ENCODE measurements around the gene C4orf46. TPM values are rescaled to one million over a fixed set of nuclear protein-coding genes. Genes with fewer than 3 reads are reported as not detected.
"Not testable (repeated sequence)": the region's sequence is repeated elsewhere in the genome, so short reads cannot be mapped to it uniquely, and the experiment has no call there.

C4orf46 gene
- total and polyA plus RNA-seq, 2 donors, result 6.4 to 8.6 TPM

GRCh38 chr4:158666892-158667291 is 4.8 kb downstream of the C4orf46 start:
- 98% methylated on average over 2 of the region's 2 CpGs for WGBS
- H3K9me3 ChIP-seq (ENCODE audit: control insufficient read depth in 2 of 2, insufficient read depth in 1 of 2, low read length in 1 of 2), result no peaks in the 10 kb centered on the region

GRCh38 chr4:158664806-158665205 is 6.9 kb downstream of the C4orf46 start:
- Histone ChIP-seq H3K36me3 (ENCODE audit: control insufficient read depth in 2 of 2, insufficient read depth in 2 of 2, low read length in 1 of 2) (peaks cover 0 to 2% of the 10 kb centered on the region in 2 donors), H3K27ac (ENCODE audit: low read depth in 1 of 2, low read length in 1 of 2) (no peak overlapping the region), H3K4me3 (ENCODE audit: low read length in 2 of 2) (no peak overlapping the region), H3K27me3 (ENCODE audit: control insufficient read depth in 2 of 2, insufficient read depth in 1 of 2, low read length in 1 of 2) (no peaks in the 10 kb centered on the region), H3K9me3 (ENCODE audit: control insufficient read depth in 2 of 2, insufficient read depth in 1 of 2, low read length in 1 of 2) (no peaks in the 10 kb centered on the region), H3K4me1 (ENCODE audit: control insufficient read depth in 2 of 2, insufficient read depth in 2 of 2, low read length in 2 of 2) (no peaks in the 10 kb centered on the region)
- DNase-seq (ENCODE audit: low read depth in 6 of 9, low spot score in 9 of 9), result no peak
- WGBS, result 99% methylated on average over 18 of the region's 18 CpGs

More at GRCh38 chr4:158666892-158667291, 4.8 kb downstream of the C4orf46 start:
- Histone ChIP-seq H3K36me3 (ENCODE audit: control insufficient read depth in 2 of 2, insufficient read depth in 2 of 2, low read length in 1 of 2) (peaks cover 0 to 2% of the 10 kb centered on the region in 2 donors), H3K27me3 (ENCODE audit: control insufficient read depth in 2 of 2, insufficient read depth in 1 of 2, low read length in 1 of 2) (no peaks in the 10 kb centered on the region), H3K27ac (ENCODE audit: low read depth in 1 of 2, low read length in 1 of 2) (no peak overlapping the region), H3K4me3 (ENCODE audit: low read length in 2 of 2) (no peak overlapping the region), H3K4me1 (ENCODE audit: control insufficient read depth in 2 of 2, insufficient read depth in 2 of 2, low read length in 2 of 2) (peaks cover 5 to 10% of the 10 kb centered on the region in 2 donors)
- no peak for DNase-seq (ENCODE audit: low read depth in 6 of 9, low spot score in 9 of 9)

- H3K4me3 ChIP-seq (ENCODE audit: low read length in 2 of 2); DNase-seq (ENCODE audit: low read depth in 6 of 9, low spot score in 9 of 9); H3K27ac ChIP-seq (ENCODE audit: low read depth in 1 of 2, low read length in 1 of 2); H3K27me3 ChIP-seq (ENCODE audit: control insufficient read depth in 2 of 2, insufficient read depth in 1 of 2, low read length in 1 of 2); H3K4me1 ChIP-seq (ENCODE audit: control insufficient read depth in 2 of 2, insufficient read depth in 2 of 2, low read length in 2 of 2); H3K9me3 ChIP-seq (ENCODE audit: control insufficient read depth in 2 of 2, insufficient read depth in 1 of 2, low read length in 1 of 2); H3K36me3 ChIP-seq (ENCODE audit: control insufficient read depth in 2 of 2, insufficient read depth in 2 of 2, low read length in 1 of 2): not testable (repeated sequence)
- WGBS, result 86% methylated on average over 8 of the region's 8 CpGs
Observed at GRCh38 chr4:158663707-158664625, 7.7 kb downstream of the C4orf46 start.

GRCh38 chr4:158663255-158663654 is 8.4 kb downstream of the C4orf46 start:
- not testable (repeated sequence) for H3K36me3 ChIP-seq (ENCODE audit: control insufficient read depth in 2 of 2, insufficient read depth in 2 of 2, low read length in 1 of 2); H3K27ac ChIP-seq (ENCODE audit: low read depth in 1 of 2, low read length in 1 of 2); H3K4me1 ChIP-seq (ENCODE audit: control insufficient read depth in 2 of 2, insufficient read depth in 2 of 2, low read length in 2 of 2); H3K9me3 ChIP-seq (ENCODE audit: control insufficient read depth in 2 of 2, insufficient read depth in 1 of 2, low read length in 1 of 2); H3K27me3 ChIP-seq (ENCODE audit: control insufficient read depth in 2 of 2, insufficient read depth in 1 of 2, low read length in 1 of 2); H3K4me3 ChIP-seq (ENCODE audit: low read length in 2 of 2); DNase-seq (ENCODE audit: low read depth in 6 of 9, low spot score in 9 of 9)
- WGBS, result 13% methylated on average over 4 of the region's 4 CpGs

GRCh38 chr4:158657291-158657690 is 14.4 kb downstream of the C4orf46 start:
- Histone ChIP-seq H3K27ac (ENCODE audit: low read depth in 1 of 2, low read length in 1 of 2) (no peak overlapping the region), H3K36me3 (ENCODE audit: control insufficient read depth in 2 of 2, insufficient read depth in 2 of 2, low read length in 1 of 2) (no peaks in the 10 kb centered on the region), H3K9me3 (ENCODE audit: control insufficient read depth in 2 of 2, insufficient read depth in 1 of 2, low read length in 1 of 2) (no peaks in the 10 kb centered on the region), H3K27me3 (ENCODE audit: control insufficient read depth in 2 of 2, insufficient read depth in 1 of 2, low read length in 1 of 2) (no peaks in the 10 kb centered on the region), H3K4me1 (ENCODE audit: control insufficient read depth in 2 of 2, insufficient read depth in 2 of 2, low read length in 2 of 2) (no peaks in the 10 kb centered on the region), H3K4me3 (ENCODE audit: low read length in 2 of 2) (no peak overlapping the region)
- DNase-seq (ENCODE audit: low read depth in 6 of 9, low spot score in 9 of 9), result no peak
- WGBS, result 92% methylated on average over 11 of the region's 11 CpGs

- 86% methylated on average over 1 of the region's 1 CpG for WGBS
- no peak overlapping the region for H3K4me3 ChIP-seq (ENCODE audit: low read length in 2 of 2)
- H3K27me3 ChIP-seq (ENCODE audit: control insufficient read depth in 2 of 2, insufficient read depth in 1 of 2, low read length in 1 of 2), result no peaks in the 10 kb centered on the region
- no peak for DNase-seq (ENCODE audit: low read depth in 6 of 9, low spot score in 9 of 9)
- H3K9me3 ChIP-seq (ENCODE audit: control insufficient read depth in 2 of 2, insufficient read depth in 1 of 2, low read length in 1 of 2), result no peaks in the 10 kb centered on the region
- H3K36me3 ChIP-seq (ENCODE audit: control insufficient read depth in 2 of 2, insufficient read depth in 2 of 2, low read length in 1 of 2), result no peaks in the 10 kb centered on the region
- no peak overlapping the region for H3K27ac ChIP-seq (ENCODE audit: low read depth in 1 of 2, low read length in 1 of 2)
- H3K4me1 ChIP-seq (ENCODE audit: control insufficient read depth in 2 of 2, insufficient read depth in 2 of 2, low read length in 2 of 2), result no peaks in the 10 kb centered on the region
Observed at GRCh38 chr4:158656439-158656838, 15.2 kb downstream of the C4orf46 start.

- Histone ChIP-seq H3K27me3 (ENCODE audit: control insufficient read depth in 2 of 2, insufficient read depth in 1 of 2, low read length in 1 of 2) (no peaks in the 10 kb centered on the region), H3K36me3 (ENCODE audit: control insufficient read depth in 2 of 2, insufficient read depth in 2 of 2, low read length in 1 of 2) (no peaks in the 10 kb centered on the region), H3K9me3 (ENCODE audit: control insufficient read depth in 2 of 2, insufficient read depth in 1 of 2, low read length in 1 of 2) (no peaks in the 10 kb centered on the region), H3K4me3 (ENCODE audit: low read length in 2 of 2) (no peak overlapping the region), H3K27ac (ENCODE audit: low read depth in 1 of 2, low read length in 1 of 2) (no peak overlapping the region), H3K4me1 (ENCODE audit: control insufficient read depth in 2 of 2, insufficient read depth in 2 of 2, low read length in 2 of 2) (no peaks in the 10 kb centered on the region)
- WGBS, result 8% methylated on average over 2 of the region's 2 CpGs
- no peak for DNase-seq (ENCODE audit: low read depth in 6 of 9, low spot score in 9 of 9)
Observed at GRCh38 chr4:158652920-158653319, 18.8 kb downstream of the C4orf46 start.

GRCh38 chr4:158649111-158649680 is 22.5 kb downstream of the C4orf46 start:
- no peak for DNase-seq (ENCODE audit: low read depth in 6 of 9, low spot score in 9 of 9)
- H3K4me3 ChIP-seq (ENCODE audit: low read length in 2 of 2), result no peak overlapping the region
- no peaks in the 10 kb centered on the region for H3K4me1 ChIP-seq (ENCODE audit: control insufficient read depth in 2 of 2, insufficient read depth in 2 of 2, low read length in 2 of 2)
- H3K36me3 ChIP-seq (ENCODE audit: control insufficient read depth in 2 of 2, insufficient read depth in 2 of 2, low read length in 1 of 2), result no peaks in the 10 kb centered on the region
- WGBS, result 94% methylated on average over 4 of the region's 4 CpGs
- no peak overlapping the region for H3K27ac ChIP-seq (ENCODE audit: low read depth in 1 of 2, low read length in 1 of 2)
- no peaks in the 10 kb centered on the region for H3K9me3 ChIP-seq (ENCODE audit: control insufficient read depth in 2 of 2, insufficient read depth in 1 of 2, low read length in 1 of 2)
- H3K27me3 ChIP-seq (ENCODE audit: control insufficient read depth in 2 of 2, insufficient read depth in 1 of 2, low read length in 1 of 2), result no peaks in the 10 kb centered on the region

- H3K9me3 ChIP-seq (ENCODE audit: control insufficient read depth in 2 of 2, insufficient read depth in 1 of 2, low read length in 1 of 2), result no peaks in the 10 kb centered on the region
- H3K4me3 ChIP-seq (ENCODE audit: low read length in 2 of 2), result no peak overlapping the region
- no peaks in the 10 kb centered on the region for H3K27me3 ChIP-seq (ENCODE audit: control insufficient read depth in 2 of 2, insufficient read depth in 1 of 2, low read length in 1 of 2)
- H3K27ac ChIP-seq (ENCODE audit: low read depth in 1 of 2, low read length in 1 of 2), result no peak overlapping the region
- no peaks in the 10 kb centered on the region for H3K4me1 ChIP-seq (ENCODE audit: control insufficient read depth in 2 of 2, insufficient read depth in 2 of 2, low read length in 2 of 2)
- no peak for DNase-seq (ENCODE audit: low read depth in 6 of 9, low spot score in 9 of 9)
- 93% methylated on average over 3 of the region's 3 CpGs for WGBS
- no peaks in the 10 kb centered on the region for H3K36me3 ChIP-seq (ENCODE audit: control insufficient read depth in 2 of 2, insufficient read depth in 2 of 2, low read length in 1 of 2)
Observed at GRCh38 chr4:158644760-158645159, 26.9 kb downstream of the C4orf46 start.
